Spleen (tissue), 7 donors: Measurements from ENCODE around the gene CASS4.

Source experiments
- POLR2A ChIP-seq, 3 donors: fragments of 450-650 bp; IDR thresholded peaks; one replicate each; pipeline ENCODE4 v1.5.1; 2017; ENCODE audit warnings: antibody characterized with exemption in 3 of 3, mild to moderate bottlenecking in 1 of 3
- POLR2AphosphoS5 ChIP-seq, 3 donors: sonication (generic); formaldehyde crosslinking; IDR thresholded peaks; one replicate each; pipeline ENCODE4 v1.5.1; 2017; ENCODE audit warnings: antibody characterized with exemption in 3 of 3
- TF ChIP-seq, protein P1 (sequence below), 11 experiments: fragments of 200-600 bp in 7 of 11; fragments of 450-650 bp in 4 of 11; sonication (generic) in 4 of 11; IDR thresholded peaks in 8 of 11; conservative IDR thresholded peaks in 3 of 11; 1 replicate in 7 of 11; 2 replicates in 4 of 11; pipeline versions ENCODE4 v1.4.0 to v1.8.0; 2016 to 2021; ENCODE audit warnings: antibody characterized with exemption in 11 of 11, inconsistent platforms in 4 of 11, mild to moderate bottlenecking in 1 of 11
- donor health status: DM: no; HTN: no; CAD: no; lungs with moderate emphysema.
- donor health status: DM: no; HTN: no; CAD: no.
- donor health status: DM: no; HTN: no; CAD: no.

DNA sequence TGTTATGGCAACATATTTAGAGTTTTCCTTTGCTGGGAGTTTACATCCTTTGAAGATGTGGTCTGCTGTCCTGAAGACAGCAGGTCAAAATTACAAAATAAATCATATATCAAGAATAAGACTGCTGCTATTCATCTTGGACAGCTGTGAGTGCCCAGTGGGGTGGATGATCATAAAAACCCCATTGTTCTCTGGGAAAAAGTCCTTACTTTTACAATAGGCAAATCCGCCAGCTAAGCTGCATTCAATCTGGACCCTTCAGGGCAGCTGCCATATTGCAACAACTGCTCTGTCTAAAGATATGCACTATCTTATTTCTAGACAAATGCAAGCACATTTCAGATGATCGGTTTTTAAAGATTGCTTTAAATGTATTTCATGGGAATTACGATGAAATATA is 19.4 kb downstream of the CASS4 start:
- TF ChIP-seq, protein P1, sequence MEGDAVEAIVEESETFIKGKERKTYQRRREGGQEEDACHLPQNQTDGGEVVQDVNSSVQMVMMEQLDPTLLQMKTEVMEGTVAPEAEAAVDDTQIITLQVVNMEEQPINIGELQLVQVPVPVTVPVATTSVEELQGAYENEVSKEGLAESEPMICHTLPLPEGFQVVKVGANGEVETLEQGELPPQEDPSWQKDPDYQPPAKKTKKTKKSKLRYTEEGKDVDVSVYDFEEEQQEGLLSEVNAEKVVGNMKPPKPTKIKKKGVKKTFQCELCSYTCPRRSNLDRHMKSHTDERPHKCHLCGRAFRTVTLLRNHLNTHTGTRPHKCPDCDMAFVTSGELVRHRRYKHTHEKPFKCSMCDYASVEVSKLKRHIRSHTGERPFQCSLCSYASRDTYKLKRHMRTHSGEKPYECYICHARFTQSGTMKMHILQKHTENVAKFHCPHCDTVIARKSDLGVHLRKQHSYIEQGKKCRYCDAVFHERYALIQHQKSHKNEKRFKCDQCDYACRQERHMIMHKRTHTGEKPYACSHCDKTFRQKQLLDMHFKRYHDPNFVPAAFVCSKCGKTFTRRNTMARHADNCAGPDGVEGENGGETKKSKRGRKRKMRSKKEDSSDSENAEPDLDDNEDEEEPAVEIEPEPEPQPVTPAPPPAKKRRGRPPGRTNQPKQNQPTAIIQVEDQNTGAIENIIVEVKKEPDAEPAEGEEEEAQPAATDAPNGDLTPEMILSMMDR (IDR thresholded peaks at IDR 0.05 in 8 of 11, conservative IDR thresholded peaks at IDR 0.05 in 3 of 11), result no peak
- TF ChIP-seq POLR2A (IDR thresholded peaks at IDR 0.05) (no peak), POLR2AphosphoS5 (IDR thresholded peaks at IDR 0.05) (no peak)
